GM18868 (cell line): ENCODE results near the gene NDUFB11.
A peak's percentile ranks its signal among the peaks of the same experiment; 100 is the strongest.
"Not testable (repeated sequence)": the region's sequence is repeated elsewhere in the genome, so short reads cannot be mapped to it uniquely, and the experiment has no call there.

Experiments
- ATAC-seq: cut with Tn5 transposase; IDR thresholded peaks from one replicate; pipeline ENCODE4 v1.9.1; 2021; ENCODE audit warnings: mild to moderate bottlenecking, moderate library complexity; ENCODE audit not compliant: unreplicated experiment

The NDUFB11 gene

GRCh38 chrX:47146936-47147859 is 2.7 kb upstream of the NDUFB11 start:
- ATAC-seq, result no peak

- ATAC-seq, result no peak
Measured at GRCh38 chrX:47146121-47146935, 1.8 kb upstream of the NDUFB11 start.

GRCh38 chrX:47145395-47146120 is 1.1 kb upstream of the NDUFB11 start:
- peak; percentile 17 for ATAC-seq

GRCh38 chrX:47143894-47144625 is 442 bp downstream of the NDUFB11 start:
- ATAC-seq, result peak; percentile 12

GRCh38 chrX:47138171-47138570 is 6.3 kb downstream of the NDUFB11 start:
- no peak for ATAC-seq

- ATAC-seq, result not testable (repeated sequence)
Measured at GRCh38 chrX:47135650-47136049, 8.9 kb downstream of the NDUFB11 start.

- no peak for ATAC-seq
Measured at GRCh38 chrX:47133493-47133892, 11.0 kb downstream of the NDUFB11 start.

GRCh38 chrX:47129899-47130358 is 14.6 kb downstream of the NDUFB11 start:
- ATAC-seq, result no peak

GRCh38 chrX:47129157-47129898 is 15.2 kb downstream of the NDUFB11 start:
- ATAC-seq, result peak; percentile 99

GRCh38 chrX:47124466-47124865 is 20.0 kb downstream of the NDUFB11 start:
- not testable (repeated sequence) for ATAC-seq

- not testable (repeated sequence) for ATAC-seq
Measured at GRCh38 chrX:47116551-47117110, 27.9 kb downstream of the NDUFB11 start.

- no peak for ATAC-seq
Measured at GRCh38 chrX:47112316-47112954, 32.1 kb downstream of the NDUFB11 start.

GRCh38 chrX:47110936-47111615 is 33.4 kb downstream of the NDUFB11 start:
- not testable (repeated sequence) for ATAC-seq

GRCh38 chrX:47101206-47101605 is 43.3 kb downstream of the NDUFB11 start:
- no peak for ATAC-seq

- ATAC-seq, result no peak
Measured at GRCh38 chrX:47098338-47099094, 46.0 kb downstream of the NDUFB11 start.

- ATAC-seq, result no peak
Measured at GRCh38 chrX:47097018-47097417, 47.5 kb downstream of the NDUFB11 start.

- ATAC-seq, result no peak
Measured at GRCh38 chrX:47093860-47094259, 50.6 kb downstream of the NDUFB11 start.
